ENCODE results near the gene ITSN2.

Gene ITSN2

GRCh38 chr2:24353364-24353763, 7.0 kb downstream of the ITSN2 start:
- no peak for DNase-seq (ENCODE audit: low spot score)
- TF ChIP-seq CTCF (IDR thresholded peaks at IDR 0.05), result no peak
- Histone ChIP-seq H3K4me3 (no peak overlapping the region), H3K27ac (no peak overlapping the region)

- H3K27ac ChIP-seq, result no peak overlapping the region
Measured at GRCh38 chr2:24352664-24353063, 7.7 kb downstream of the ITSN2 start.

GRCh38 chr2:24351981-24352380, 8.4 kb downstream of the ITSN2 start:
- Histone ChIP-seq H3K4me3 (no peak overlapping the region), H3K27ac (no peak overlapping the region)
- no peak for TF ChIP-seq CTCF (IDR thresholded peaks at IDR 0.05)
- no peak for DNase-seq (ENCODE audit: low spot score)

More at GRCh38 chr2:24352664-24353063, 7.7 kb downstream of the ITSN2 start:
- no peak overlapping the region for H3K4me3 ChIP-seq
- no peak for DNase-seq (ENCODE audit: low spot score)
- no peak for TF ChIP-seq CTCF (IDR thresholded peaks at IDR 0.05)

GRCh38 chr2:24351627-24351938, 8.8 kb downstream of the ITSN2 start:
- H3K27ac ChIP-seq, result no peak overlapping the region
- no peak for TF ChIP-seq CTCF (IDR thresholded peaks at IDR 0.05)
- DNase-seq (ENCODE audit: low spot score), result no peak
- H3K4me3 ChIP-seq, result no peak overlapping the region

GRCh38 chr2:24350826-24351626, 9.3 kb downstream of the ITSN2 start:
- Histone ChIP-seq H3K27ac (no peak overlapping the region), H3K4me3 (no peak overlapping the region)
- DNase-seq (ENCODE audit: low spot score), result no peak
- no peak for TF ChIP-seq CTCF (IDR thresholded peaks at IDR 0.05)

- Histone ChIP-seq H3K4me3 (no peak overlapping the region), H3K27ac (no peak overlapping the region)
- TF ChIP-seq CTCF (IDR thresholded peaks at IDR 0.05), result no peak
- no peak for DNase-seq (ENCODE audit: low spot score)
Measured at GRCh38 chr2:24349097-24349496, 11.2 kb downstream of the ITSN2 start.

GRCh38 chr2:24345937-24346336, 14.4 kb downstream of the ITSN2 start:
- no peak for TF ChIP-seq CTCF (IDR thresholded peaks at IDR 0.05)
- no peak overlapping the region for H3K4me3 ChIP-seq
- DNase-seq (ENCODE audit: low spot score), result no peak

More at GRCh38 chr2:24345937-24346336, 14.4 kb downstream of the ITSN2 start:
- no peak overlapping the region for H3K27ac ChIP-seq
